Endothelial cell of umbilical vein (primary cell): ENCODE results near the gene TFDP2. TPM values are rescaled to one million over a fixed set of nuclear protein-coding genes. Genes with fewer than 3 reads are reported as not detected.

Source experiments
- BruUV-seq: library from RNA; stranded (reverse); fragments of 400-500 nt; replicated peaks from 2 replicates; lab custom pipeline; 2021; lab: Mats Ljungman, UMichigan
- CTCF ChIA-PET: fragments of 300-600, 350-600 bp; sonication (Branson Sonifier 250); formaldehyde crosslinking; loops from one replicate; lab custom pipeline; 2021; ENCODE audit warnings: antibody characterized with exemption, inconsistent platforms; lab: Charles Lee
- POLR2A ChIA-PET: fragments of 300-600, 350-600 bp; sonication (Branson Sonifier 250); formaldehyde crosslinking; loops from one replicate; lab custom pipeline; 2021; ENCODE audit warnings: antibody characterized with exemption, inconsistent platforms; lab: Charles Lee
- DNase-seq: peaks from one replicate; pipeline ENCODE4 v3.0.0-alpha.2; 2011; ENCODE audit warnings: low read depth, low spot score
- FAIRE-seq: peaks from 2 replicates; lab custom pipeline; 2011; peaks lifted over from hg19 to GRCh38; lab: Jason Lieb, UNC
- H2AFZ ChIP-seq: 2 replicates; pipeline ENCODE4 v1.6.0; 2012; ENCODE audit warnings: low read depth, low read length, control low read depth, inconsistent platforms
- H3K27ac ChIP-seq: 2 replicates; pipeline ENCODE4 v1.5.1; 2011; ENCODE audit warnings: low read depth, mild to moderate bottlenecking, control low read depth, low read length, moderate library complexity; ENCODE audit not compliant: insufficient read depth
- H3K27me3 ChIP-seq, 2 experiments: 2 replicates each; pipeline versions ENCODE4 v1.6.0 to v1.6.1; 2011; ENCODE audit warnings: low read length in 2 of 2, mixed read lengths in 1 of 2; ENCODE audit not compliant: control insufficient read depth in 2 of 2, insufficient read depth in 2 of 2
- H3K36me3 ChIP-seq, 2 experiments: 2 replicates in 1 of 2; 3 replicates in 1 of 2; pipeline ENCODE4 v1.5.1; 2011; ENCODE audit warnings: low read length in 2 of 2, mild to moderate bottlenecking in 1 of 2, moderate library complexity in 1 of 2; ENCODE audit not compliant: control insufficient read depth in 2 of 2, insufficient read depth in 2 of 2; ENCODE audit errors: extremely low read depth in 1 of 2
- H3K4me1 ChIP-seq: 3 replicates; pipeline ENCODE4 v1.5.1; 2011; ENCODE audit warnings: mild to moderate bottlenecking, low read length; ENCODE audit not compliant: control insufficient read depth, insufficient read depth; ENCODE audit errors: extremely low read depth
- H3K4me2 ChIP-seq: 2 replicates; pipeline ENCODE4 v1.6.1; 2011; ENCODE audit warnings: low read length, control low read depth, mixed read lengths; ENCODE audit not compliant: insufficient read depth
- H3K4me3 ChIP-seq, 3 experiments: fragments of 200-600 bp in 1 of 3; sonication (generic), shearing (Covaris generic) in 1 of 3; replicated peaks in 1 of 3; 2 replicates each; pipeline ENCODE4 v1.5.1; 2011 to 2016; ENCODE audit warnings: control low read depth in 3 of 3, low read length in 3 of 3, mild to moderate bottlenecking in 2 of 3, inconsistent platforms in 1 of 3, low read depth in 1 of 3, moderate library complexity in 1 of 3; ENCODE audit not compliant: insufficient read depth in 1 of 3
- H3K79me2 ChIP-seq: 2 replicates; pipeline ENCODE4 v1.6.0; 2012; ENCODE audit warnings: low read length, inconsistent platforms; ENCODE audit not compliant: control insufficient read depth, insufficient read depth
- H3K9ac ChIP-seq: replicated peaks from 2 replicates; pipeline ENCODE3; 2011; ENCODE audit warnings: low read length, control low read depth; ENCODE audit not compliant: insufficient read depth; ENCODE audit errors: extremely low read depth
- H3K9me1 ChIP-seq: replicated peaks from 3 replicates; pipeline ENCODE4 v1.6.0; 2011; ENCODE audit warnings: mild to moderate bottlenecking, low read length; ENCODE audit not compliant: control insufficient read depth, insufficient read depth; ENCODE audit errors: extremely low read depth
- H3K9me3 ChIP-seq: replicated peaks from 2 replicates; pipeline ENCODE4 v1.5.1; 2012; ENCODE audit warnings: low read length, inconsistent platforms; ENCODE audit not compliant: control insufficient read depth, insufficient read depth
- H4K20me1 ChIP-seq: replicated peaks from 2 replicates; pipeline ENCODE3; 2011; ENCODE audit warnings: mild to moderate bottlenecking, low read length; ENCODE audit not compliant: control insufficient read depth, insufficient read depth; ENCODE audit errors: extremely low read depth
- EZH2 ChIP-seq: IDR thresholded peaks from 2 replicates; pipeline ENCODE4 v1.6.1; 2012; ENCODE audit warnings: borderline replicate concordance, low read depth, mild to moderate bottlenecking, moderate library complexity, low read length, inconsistent platforms; ENCODE audit not compliant: severe bottlenecking
- GATA2 ChIP-seq: IDR thresholded peaks from 2 replicates; pipeline ENCODE4 v1.7.0; 2011; ENCODE audit warnings: low read depth, mild to moderate bottlenecking, moderate library complexity, mixed read lengths, low read length; ENCODE audit not compliant: insufficient read length, insufficient read depth
- dilution Hi-C: fragments of 300-500 bp; cut with MboI; formaldehyde crosslinking; loops from one replicate; pipeline ENCODE4 v1.15.0; 2019; ENCODE audit warnings: low sequenced_read_pairs; ENCODE audit not compliant: extremely low pct_ligation_motif_present
- intact Hi-C: fragments of 100-400 bp; cut with micrococcal nuclease; formaldehyde crosslinking; loops from one replicate; pipeline ENCODE4 v1.10.0; 2022
- polyA plus RNA-seq, 4 experiments: library from polyadenylated mRNA; depleted of rRNA in 3 of 4; stranded (reverse) in 3 of 4; unstranded in 1 of 4; fragments of >200 nt; gene quantifications; 2 replicates each; pipeline versions ENCODE4 v1.2.1 to v1.2.3, GENCODE V29; 2011 to 2012; ENCODE audit warnings: missing spikeins in 1 of 4
- total RNA-seq: library from RNA; stranded (reverse); gene quantifications from 2 replicates; pipeline ENCODE4 v1.2.3, GENCODE V29; 2021

The TFDP2 gene
- total and polyA plus RNA-seq, 2 donors (not counting 3 experiments of a cell fraction or from before 2014, with no cell fraction given), result 8.5 to 21.5 TPM

DNA sequence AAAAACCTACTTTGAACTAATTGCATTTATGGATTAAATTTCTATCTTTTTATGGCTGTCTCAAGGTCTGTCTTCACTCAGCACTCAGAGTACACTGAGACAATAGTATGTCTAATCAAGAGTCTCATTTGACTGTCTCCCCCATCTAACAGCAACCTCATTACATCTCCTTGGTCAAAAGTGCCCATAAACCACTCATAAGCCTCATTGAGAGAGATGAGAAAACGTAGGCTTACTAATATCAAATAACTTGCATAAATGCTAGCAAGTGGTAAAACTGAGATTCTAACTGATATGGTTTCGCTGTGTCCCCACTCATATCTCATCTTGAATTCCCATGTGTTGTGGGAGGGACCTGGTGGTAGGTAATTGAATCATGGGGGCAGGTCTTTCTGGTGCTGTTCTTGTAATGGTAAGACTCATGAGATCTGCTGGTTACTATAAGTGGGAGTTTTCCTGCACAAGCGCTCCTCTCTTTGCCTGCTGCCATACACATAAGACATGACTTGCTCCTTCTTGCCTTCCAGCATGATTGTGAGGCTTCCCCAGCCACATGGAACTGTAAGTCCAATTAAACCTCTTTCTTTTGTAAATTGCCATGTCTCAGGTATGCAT is 113.9 kb downstream of the TFDP2 start:
- ChIA-PET CTCF (interaction anchor here (0.7 kb wide), 1 partner anchor 90 kb away, joined by 3 read pairs; no protein-coding TSS in a partner anchor), POLR2A (no interaction called here)
- Histone ChIP-seq H3K9me3 (no peaks in the 10 kb centered on the region), H3K4me1 (no peaks in the 10 kb centered on the region), H3K79me2 (no peaks in the 10 kb centered on the region), H3K9me1 (no peaks in the 10 kb centered on the region), H3K9ac (no peak overlapping the region), H4K20me1 (no peaks in the 10 kb centered on the region), H2AFZ (no peak overlapping the region), H3K27ac (no peak overlapping the region), H3K4me2 (no peak overlapping the region), H3K27me3 (no peaks in the 10 kb centered on the region), H3K36me3 (no peaks in the 10 kb centered on the region), H3K4me3 (no peak overlapping the region)
- FAIRE-seq, result no peak
- dilution Hi-C loops, result no loop called here
- no peak for DNase-seq
- TF ChIP-seq GATA2, result no peak
- intact Hi-C loops, result no loop called here
- BruUV-seq, result no TSS peak

DNA sequence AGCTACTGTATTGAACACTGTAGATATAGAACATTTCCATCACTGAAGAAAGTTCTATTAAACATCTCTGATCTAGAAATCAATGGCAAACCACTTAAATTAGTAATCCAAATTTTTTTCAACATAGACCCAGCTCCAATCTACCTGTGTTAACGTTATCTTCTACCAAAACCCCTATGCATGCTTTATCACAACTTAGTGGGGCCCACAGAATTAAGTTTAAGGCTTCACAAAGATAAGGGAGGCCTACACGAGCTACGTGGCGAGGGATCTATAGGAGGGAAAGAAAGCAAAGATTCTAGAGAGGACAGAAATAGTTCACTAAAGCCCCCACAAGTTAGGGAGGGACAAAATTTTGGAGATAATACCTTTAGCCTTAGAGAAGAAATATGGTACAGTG is 116.1 kb downstream of the TFDP2 start:
- Histone ChIP-seq H3K4me2 (no peak overlapping the region), H3K9me1 (no peaks in the 10 kb centered on the region), H3K36me3 (no peaks in the 10 kb centered on the region), H3K4me3 (no peak overlapping the region), H3K9ac (no peak overlapping the region), H3K27me3 (no peaks in the 10 kb centered on the region), H4K20me1 (no peaks in the 10 kb centered on the region), H3K27ac (no peak overlapping the region), H3K9me3 (no peaks in the 10 kb centered on the region), H2AFZ (no peak overlapping the region), H3K4me1 (no peaks in the 10 kb centered on the region), H3K79me2 (no peaks in the 10 kb centered on the region)
- dilution Hi-C loops, result no loop called here
- intact Hi-C loops, result no loop called here
- CTCF ChIA-PET, result interaction anchor here (1.8 kb wide), 1 partner anchor 18 kb away, joined by 4 read pairs; no protein-coding TSS in a partner anchor
- TF ChIP-seq EZH2, result no peak
- BruUV-seq, result no TSS peak
- FAIRE-seq (no peak), DNase-seq (no peak)
- POLR2A ChIA-PET, result no interaction called here
